ENCODE data around the gene SMAD3. TPM values are rescaled to one million over a fixed set of nuclear protein-coding genes. Genes with fewer than 3 reads are reported as not detected.

The SMAD3 gene
- total RNA-seq, 2 experiments from 2014 or later, result 28.7 to 31.0 TPM

- CTCF ChIA-PET, result no interaction called here
- POLR2A ChIA-PET, result no interaction called here
Observed at GRCh38 chr15:67156834-67157233, 91.4 kb downstream of the SMAD3 start.

DNA sequence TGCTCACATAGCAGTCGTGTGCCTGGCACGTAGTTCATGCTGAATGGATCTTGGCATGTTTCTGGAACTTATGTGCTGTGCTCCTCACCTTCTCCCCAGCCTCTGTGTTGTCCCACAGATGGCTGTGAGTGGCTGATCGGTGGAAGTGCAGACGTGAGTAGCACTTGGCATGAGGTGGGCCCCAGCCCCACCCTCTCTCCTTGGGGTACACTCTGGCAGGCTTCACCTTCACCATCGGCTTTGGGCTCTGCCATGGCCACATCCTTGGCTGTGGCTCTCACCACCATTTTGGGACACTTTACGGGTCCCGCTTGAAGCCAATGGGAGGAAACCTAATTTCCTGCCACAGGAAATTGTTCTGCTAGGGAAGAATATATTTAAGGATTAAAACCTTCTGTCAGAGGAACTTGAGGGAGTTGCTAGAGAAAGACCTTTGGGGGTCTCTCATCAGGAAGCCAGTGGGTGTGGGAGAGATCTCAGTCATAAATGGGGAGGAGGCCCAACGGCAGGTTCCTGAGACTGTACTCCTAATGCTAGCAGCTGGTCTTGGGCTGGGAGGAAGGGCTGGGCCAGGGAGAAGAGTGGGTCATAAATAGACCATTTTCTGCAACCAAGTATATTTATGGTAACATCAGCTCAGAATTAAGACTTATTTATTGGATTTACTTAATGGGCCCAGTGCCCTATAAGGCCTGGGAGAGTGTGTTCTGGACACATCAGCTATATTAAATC is 92.3 kb downstream of the SMAD3 start:
- POLR2A ChIA-PET, result no interaction called here

DNA sequence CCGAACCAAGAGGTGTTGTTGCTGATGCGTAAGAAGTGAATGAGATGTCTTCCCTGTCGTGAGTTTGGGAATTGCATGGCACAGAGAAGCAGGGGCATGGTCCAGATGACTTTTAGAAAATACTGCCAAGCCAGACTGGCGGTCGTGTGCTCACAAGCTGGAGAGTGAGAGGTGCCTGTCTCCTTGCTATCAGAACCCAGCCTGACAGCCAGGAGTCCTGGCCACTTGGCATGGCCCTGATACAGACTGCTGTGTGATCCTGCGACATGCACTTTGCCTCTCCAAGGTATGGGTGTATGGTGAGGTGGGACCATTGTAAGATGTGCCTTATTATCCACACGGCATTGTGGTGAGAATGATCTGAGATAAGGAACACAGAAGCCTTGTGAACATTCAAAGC is 93.0 kb downstream of the SMAD3 start:
- ChIA-PET CTCF (no interaction called here), POLR2A (no interaction called here)

More for the DNA sequence above, 92.3 kb downstream of the SMAD3 start:
- CTCF ChIA-PET, result no interaction called here

- ChIA-PET POLR2A (no interaction called here), CTCF (no interaction called here)
Observed at GRCh38 chr15:67161412-67161811, 96.0 kb downstream of the SMAD3 start.

DNA sequence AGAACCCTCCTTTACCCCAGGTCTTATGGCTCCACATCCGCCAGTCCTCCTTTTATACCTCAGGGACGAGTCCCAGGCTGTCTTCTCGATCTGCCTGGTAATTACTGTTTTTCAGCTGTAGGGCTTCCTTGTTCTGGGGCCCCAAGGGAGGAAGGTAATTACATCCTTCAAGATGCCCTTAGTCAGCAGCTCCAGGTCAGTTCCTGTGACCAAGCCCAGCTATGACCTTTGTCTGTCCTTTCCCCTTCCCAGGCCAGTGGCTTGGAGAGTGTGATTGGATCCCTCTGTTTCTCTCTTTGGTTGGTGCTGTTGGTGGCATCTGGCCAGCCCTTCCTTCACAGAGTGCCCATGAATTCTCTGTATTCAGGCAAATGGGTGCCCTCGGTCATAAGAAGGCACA is 96.5 kb downstream of the SMAD3 start:
- POLR2A ChIA-PET, result no interaction called here
- CTCF ChIA-PET, result no interaction called here

- CTCF ChIA-PET, result interaction anchor here (0.7 kb wide), 1 partner anchor 100 kb away, joined by 3 read pairs; no protein-coding TSS in a partner anchor
- POLR2A ChIA-PET, result no interaction called here
Observed at GRCh38 chr15:67163180-67163579, 97.8 kb downstream of the SMAD3 start.

DNA sequence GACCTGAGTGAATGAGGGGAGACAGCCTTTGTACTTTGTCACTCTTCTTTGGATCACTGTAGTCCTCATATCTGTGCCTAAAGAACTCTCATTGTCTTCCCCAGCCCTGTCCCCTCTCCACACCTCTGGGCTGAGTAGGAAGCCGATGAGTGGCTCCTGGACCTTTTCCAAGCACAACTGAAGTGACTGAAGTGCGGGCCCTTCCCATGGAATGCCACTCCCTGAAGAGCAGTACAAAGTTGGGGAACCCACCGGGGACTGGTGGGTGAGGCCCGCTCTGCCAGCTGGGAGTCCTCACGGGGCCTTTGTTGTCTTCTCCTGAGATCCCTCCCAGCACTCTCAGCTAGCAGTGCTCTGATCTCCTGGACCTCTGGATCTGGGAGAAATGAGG is 99.0 kb downstream of the SMAD3 start:
- ChIA-PET POLR2A (no interaction called here), CTCF (no interaction called here)

GRCh38 chr15:67164811-67165253 is 99.4 kb downstream of the SMAD3 start:
- ChIA-PET POLR2A (no interaction called here), CTCF (no interaction called here)

DNA sequence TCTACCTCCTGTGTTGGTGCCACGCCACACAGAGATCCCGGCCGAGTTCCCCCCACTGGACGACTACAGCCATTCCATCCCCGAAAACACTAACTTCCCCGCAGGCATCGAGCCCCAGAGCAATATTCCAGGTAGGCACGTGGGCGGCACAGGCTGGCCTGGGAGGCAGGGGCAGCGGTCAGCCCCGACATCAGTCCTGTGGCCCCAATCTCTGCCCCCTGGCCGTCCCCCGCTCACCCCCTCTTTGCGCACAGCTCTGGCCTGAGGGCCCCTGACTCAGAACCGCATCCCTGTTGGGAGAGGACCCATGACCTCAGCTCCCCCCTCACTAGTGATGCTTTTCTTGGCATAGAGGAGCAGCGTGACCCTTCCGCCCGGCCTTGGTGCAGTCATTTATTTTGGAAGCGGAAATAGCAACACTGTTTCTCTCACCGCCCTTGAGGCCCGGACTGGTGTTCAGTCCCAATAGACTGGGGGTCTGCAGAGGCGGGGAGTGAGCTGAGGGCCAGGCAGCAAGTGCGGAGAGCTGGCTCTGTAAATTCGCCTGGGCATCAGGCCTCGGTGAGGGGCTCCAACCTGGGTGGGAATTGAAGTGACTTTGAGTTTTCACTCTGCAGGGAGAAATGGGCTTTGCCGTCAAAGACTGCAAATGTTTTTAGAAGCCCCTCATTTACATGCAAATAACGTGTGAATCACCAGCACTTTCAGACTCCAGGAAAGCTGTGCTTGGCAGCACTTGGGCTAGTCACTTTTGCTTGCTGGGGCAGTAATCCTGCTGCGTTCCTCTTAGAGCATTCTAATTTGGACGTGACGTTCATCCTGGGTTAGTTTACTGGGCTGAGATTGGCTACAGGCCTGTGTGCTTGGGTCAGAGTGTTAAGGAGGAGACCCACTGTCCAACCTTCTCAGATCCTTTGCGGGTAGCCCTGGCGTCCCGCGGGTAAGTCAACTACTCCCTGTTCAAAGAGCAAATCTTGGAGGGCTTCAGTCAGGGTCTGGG is 100.2 kb downstream of the SMAD3 start:
- ChIA-PET CTCF (no interaction called here), POLR2A (interaction anchor here (0.6 kb wide), 1 partner anchor 12 kb away, joined by 6 read pairs; no protein-coding TSS in a partner anchor)

DNA sequence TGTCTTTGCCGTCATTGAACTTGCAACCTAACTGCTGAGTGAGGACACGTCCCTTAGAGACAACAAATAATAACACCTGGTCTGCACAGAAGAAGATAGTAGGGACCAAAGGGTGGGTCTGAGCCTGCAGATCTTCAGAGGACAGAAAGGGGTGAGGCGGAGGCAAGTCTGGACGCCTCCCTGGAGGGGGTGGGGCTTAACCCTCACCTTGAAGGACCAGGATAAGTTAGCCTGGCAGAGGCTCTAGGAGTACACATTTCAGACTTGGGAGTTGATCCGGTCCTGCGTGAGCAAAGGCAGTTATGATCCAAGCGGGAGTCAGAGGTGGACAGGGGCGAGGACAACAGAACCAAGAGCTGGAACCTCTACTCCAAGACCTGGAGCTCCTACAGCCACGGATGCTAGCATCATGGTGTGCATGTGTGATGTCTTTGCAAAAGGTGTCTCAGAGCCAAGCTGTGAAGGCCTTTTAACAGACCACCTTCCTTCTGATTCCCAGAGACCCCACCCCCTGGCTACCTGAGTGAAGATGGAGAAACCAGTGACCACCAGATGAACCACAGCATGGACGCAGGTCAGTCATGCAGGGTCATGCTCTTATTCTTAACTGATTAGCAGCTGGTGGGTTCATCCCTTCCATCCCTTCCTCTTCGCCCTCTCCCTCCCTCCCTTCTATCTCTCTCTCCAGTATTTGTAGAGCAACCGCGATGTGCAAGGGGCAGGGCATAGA is 101.0 kb downstream of the SMAD3 start:
- ChIA-PET CTCF (no interaction called here), POLR2A (interaction anchor here (0.5 kb wide), 1 partner anchor 778 kb away, joined by 6 read pairs; no protein-coding TSS in a partner anchor)

DNA sequence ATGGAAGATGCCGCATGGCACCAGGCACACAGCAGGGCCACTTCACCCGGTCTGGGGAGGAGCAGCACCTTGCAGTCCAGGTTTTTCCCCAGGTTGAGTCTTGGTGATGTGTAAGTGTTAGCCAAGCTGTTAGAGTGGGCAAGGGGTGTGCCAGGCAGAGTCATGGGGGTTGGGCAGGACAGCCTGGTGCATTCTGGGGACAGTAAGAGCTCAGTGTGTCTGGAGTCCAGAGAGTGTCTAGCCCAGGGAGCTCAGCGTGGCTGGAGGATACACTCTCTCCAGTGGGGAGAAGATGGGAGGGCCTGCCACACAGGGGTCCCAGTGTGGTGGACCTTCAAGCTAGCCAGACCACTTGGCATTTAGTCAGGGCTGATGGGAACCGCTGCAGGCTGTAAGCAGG is 101.7 kb downstream of the SMAD3 start:
- POLR2A ChIA-PET, result interaction anchor here (0.5 kb wide), 1 partner anchor 779 kb away, joined by 6 read pairs; no protein-coding TSS in a partner anchor
- CTCF ChIA-PET, result no interaction called here

- ChIA-PET CTCF (interaction anchor here (0.7 kb wide), 1 partner anchor 743 kb away, joined by 4 read pairs; no protein-coding TSS in a partner anchor), POLR2A (no interaction called here)
Observed at GRCh38 chr15:67168694-67169093, 103.3 kb downstream of the SMAD3 start.

- POLR2A ChIA-PET, result no interaction called here
- CTCF ChIA-PET, result interaction anchor here (1.0 kb wide), 1 partner anchor 119 kb away, joined by 3 read pairs; no protein-coding TSS in a partner anchor
Observed at GRCh38 chr15:67170143-67170925, 104.9 kb downstream of the SMAD3 start.

GRCh38 chr15:67171471-67171870 is 106.1 kb downstream of the SMAD3 start:
- CTCF ChIA-PET, result no interaction called here
- POLR2A ChIA-PET, result no interaction called here

DNA sequence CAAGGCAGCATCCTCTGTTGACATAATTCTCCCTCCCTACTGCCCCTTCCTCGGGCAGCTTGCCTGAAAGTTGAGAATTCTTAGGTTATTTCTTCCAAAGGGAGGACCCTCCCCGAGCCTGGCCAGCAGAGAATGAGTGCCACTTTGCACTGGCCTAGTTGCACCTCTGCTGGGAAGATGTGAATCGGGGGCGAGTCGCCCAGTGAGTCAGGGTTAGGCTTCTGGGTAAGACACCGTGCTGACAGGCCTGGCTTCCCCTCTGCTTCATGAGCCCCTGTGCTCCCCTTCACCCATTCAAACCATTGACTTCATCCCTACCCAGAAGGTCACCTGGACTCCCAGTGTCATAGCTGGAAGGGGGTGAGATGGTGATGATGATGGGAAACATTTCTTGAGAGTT is 106.8 kb downstream of the SMAD3 start:
- CTCF ChIA-PET, result no interaction called here
- POLR2A ChIA-PET, result no interaction called here

DNA sequence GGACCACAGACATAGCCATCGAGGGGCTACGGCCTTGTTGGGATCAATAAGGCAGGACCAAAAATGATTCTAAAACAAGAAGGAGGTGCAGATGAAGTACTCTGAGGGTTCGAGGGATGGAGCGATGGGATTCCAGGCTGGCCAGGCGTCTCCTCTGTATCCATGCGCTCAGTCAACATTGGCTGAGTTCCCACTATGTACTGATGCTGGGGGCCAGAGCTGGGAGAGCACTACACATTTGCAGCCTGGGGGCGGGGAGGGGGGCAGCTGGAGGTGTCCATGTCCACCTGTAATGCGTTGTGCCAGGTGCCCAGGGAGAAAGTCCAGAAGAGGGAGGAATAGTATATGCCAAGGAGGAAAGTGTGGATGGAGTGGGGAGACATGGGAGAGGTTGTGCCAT is 107.6 kb downstream of the SMAD3 start:
- CTCF ChIA-PET, result interaction anchor here (0.5 kb wide), 1 partner anchor 66 kb away, joined by 3 read pairs; no protein-coding TSS in a partner anchor

DNA sequence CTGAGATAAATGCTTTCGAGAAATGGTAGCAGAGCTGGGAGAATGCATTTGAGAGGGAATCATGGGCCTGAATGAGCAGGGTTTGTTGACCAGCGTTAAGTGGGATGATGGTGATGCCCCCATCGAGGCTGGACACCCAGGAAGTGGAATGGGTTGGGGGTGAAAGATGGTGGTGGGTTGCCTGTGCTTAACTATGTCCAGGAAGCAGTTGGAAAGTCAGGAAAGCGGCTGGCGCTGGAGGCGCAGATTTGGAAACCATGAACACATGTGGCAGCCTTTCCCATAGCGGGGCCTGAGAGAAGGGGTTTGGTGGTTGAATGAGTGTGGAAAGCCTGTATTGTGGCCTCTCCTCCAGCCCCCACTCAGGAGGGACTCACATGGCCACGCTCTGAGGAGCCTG is 108.4 kb downstream of the SMAD3 start:
- POLR2A ChIA-PET, result no interaction called here
- CTCF ChIA-PET, result no interaction called here

More for the DNA sequence above, 107.6 kb downstream of the SMAD3 start:
- POLR2A ChIA-PET, result no interaction called here

- POLR2A ChIA-PET, result no interaction called here
- CTCF ChIA-PET, result no interaction called here
Observed at GRCh38 chr15:67174446-67174845, 109.0 kb downstream of the SMAD3 start.

Data from activated CD8-positive, alpha-beta memory T cell treated with anti-CD3 and anti-CD28 coated beads for 36 hours (primary cell).